Endothelial cell of umbilical vein (primary cell): ENCODE results near the gene WNT9B. TPM values are rescaled to one million over a fixed set of nuclear protein-coding genes. Genes with fewer than 3 reads are reported as not detected.

Experiments
- BruUV-seq: library from RNA; stranded (reverse); fragments of 400-500 nt; replicated peaks from 2 replicates; lab custom pipeline; 2021; lab: Mats Ljungman, UMichigan
- CTCF ChIA-PET: fragments of 300-600, 350-600 bp; sonication (Branson Sonifier 250); formaldehyde crosslinking; loops from one replicate; lab custom pipeline; 2021; ENCODE audit warnings: antibody characterized with exemption, inconsistent platforms; lab: Charles Lee
- POLR2A ChIA-PET: fragments of 300-600, 350-600 bp; sonication (Branson Sonifier 250); formaldehyde crosslinking; loops from one replicate; lab custom pipeline; 2021; ENCODE audit warnings: antibody characterized with exemption, inconsistent platforms; lab: Charles Lee
- DNase-seq: peaks from one replicate; pipeline ENCODE4 v3.0.0-alpha.2; 2011; ENCODE audit warnings: low read depth, low spot score
- FAIRE-seq: peaks from 2 replicates; lab custom pipeline; 2011; peaks lifted over from hg19 to GRCh38; lab: Jason Lieb, UNC
- H2AFZ ChIP-seq: 2 replicates; pipeline ENCODE4 v1.6.0; 2012; ENCODE audit warnings: low read depth, low read length, control low read depth, inconsistent platforms
- H3K27ac ChIP-seq: 2 replicates; pipeline ENCODE4 v1.5.1; 2011; ENCODE audit warnings: low read depth, mild to moderate bottlenecking, control low read depth, low read length, moderate library complexity; ENCODE audit not compliant: insufficient read depth
- H3K27me3 ChIP-seq, 2 experiments: 2 replicates each; pipeline versions ENCODE4 v1.6.0 to v1.6.1; 2011; ENCODE audit warnings: low read length in 2 of 2, mixed read lengths in 1 of 2; ENCODE audit not compliant: control insufficient read depth in 2 of 2, insufficient read depth in 2 of 2
- H3K36me3 ChIP-seq, 2 experiments: 2 replicates in 1 of 2; 3 replicates in 1 of 2; pipeline ENCODE4 v1.5.1; 2011; ENCODE audit warnings: low read length in 2 of 2, mild to moderate bottlenecking in 1 of 2, moderate library complexity in 1 of 2; ENCODE audit not compliant: control insufficient read depth in 2 of 2, insufficient read depth in 2 of 2; ENCODE audit errors: extremely low read depth in 1 of 2
- H3K4me1 ChIP-seq: 3 replicates; pipeline ENCODE4 v1.5.1; 2011; ENCODE audit warnings: mild to moderate bottlenecking, low read length; ENCODE audit not compliant: control insufficient read depth, insufficient read depth; ENCODE audit errors: extremely low read depth
- H3K4me2 ChIP-seq: 2 replicates; pipeline ENCODE4 v1.6.1; 2011; ENCODE audit warnings: low read length, control low read depth, mixed read lengths; ENCODE audit not compliant: insufficient read depth
- H3K4me3 ChIP-seq, 3 experiments: fragments of 200-600 bp in 1 of 3; sonication (generic), shearing (Covaris generic) in 1 of 3; replicated peaks in 1 of 3; 2 replicates each; pipeline ENCODE4 v1.5.1; 2011 to 2016; ENCODE audit warnings: control low read depth in 3 of 3, low read length in 3 of 3, mild to moderate bottlenecking in 2 of 3, inconsistent platforms in 1 of 3, low read depth in 1 of 3, moderate library complexity in 1 of 3; ENCODE audit not compliant: insufficient read depth in 1 of 3
- H3K79me2 ChIP-seq: 2 replicates; pipeline ENCODE4 v1.6.0; 2012; ENCODE audit warnings: low read length, inconsistent platforms; ENCODE audit not compliant: control insufficient read depth, insufficient read depth
- H3K9ac ChIP-seq: replicated peaks from 2 replicates; pipeline ENCODE3; 2011; ENCODE audit warnings: low read length, control low read depth; ENCODE audit not compliant: insufficient read depth; ENCODE audit errors: extremely low read depth
- H3K9me1 ChIP-seq: replicated peaks from 3 replicates; pipeline ENCODE4 v1.6.0; 2011; ENCODE audit warnings: mild to moderate bottlenecking, low read length; ENCODE audit not compliant: control insufficient read depth, insufficient read depth; ENCODE audit errors: extremely low read depth
- H3K9me3 ChIP-seq: replicated peaks from 2 replicates; pipeline ENCODE4 v1.5.1; 2012; ENCODE audit warnings: low read length, inconsistent platforms; ENCODE audit not compliant: control insufficient read depth, insufficient read depth
- H4K20me1 ChIP-seq: replicated peaks from 2 replicates; pipeline ENCODE3; 2011; ENCODE audit warnings: mild to moderate bottlenecking, low read length; ENCODE audit not compliant: control insufficient read depth, insufficient read depth; ENCODE audit errors: extremely low read depth
- CTCF ChIP-seq, 2 donors: IDR thresholded peaks; 1 replicate in 1 of 2; 2 replicates in 1 of 2; pipeline ENCODE4 v1.5.1; 2011; ENCODE audit warnings: low read length in 2 of 2, mild to moderate bottlenecking in 2 of 2, moderate library complexity in 2 of 2, control low read depth in 1 of 2, inconsistent platforms in 1 of 2, low read depth in 1 of 2; ENCODE audit not compliant: insufficient read depth in 1 of 2; ENCODE audit errors: extremely low read depth in 1 of 2
- EZH2 ChIP-seq: IDR thresholded peaks from 2 replicates; pipeline ENCODE4 v1.6.1; 2012; ENCODE audit warnings: borderline replicate concordance, low read depth, mild to moderate bottlenecking, moderate library complexity, low read length, inconsistent platforms; ENCODE audit not compliant: severe bottlenecking
- FOS ChIP-seq: IDR thresholded peaks from 2 replicates; pipeline ENCODE4 v1.6.1; 2011; ENCODE audit warnings: mild to moderate bottlenecking, low read length, moderate library complexity, borderline replicate concordance; ENCODE audit not compliant: insufficient read depth
- GATA2 ChIP-seq: IDR thresholded peaks from 2 replicates; pipeline ENCODE4 v1.7.0; 2011; ENCODE audit warnings: low read depth, mild to moderate bottlenecking, moderate library complexity, mixed read lengths, low read length; ENCODE audit not compliant: insufficient read length, insufficient read depth
- JUN ChIP-seq: IDR thresholded peaks from 2 replicates; pipeline ENCODE4 v1.6.1; 2011; ENCODE audit warnings: borderline replicate concordance, low read depth; ENCODE audit not compliant: insufficient read length, insufficient read depth
- MAX ChIP-seq: IDR thresholded peaks from 2 replicates; pipeline ENCODE4 v1.6.1; 2011; ENCODE audit not compliant: insufficient read depth, insufficient read length
- MYC ChIP-seq: IDR thresholded peaks from one replicate; pipeline ENCODE4 v1.6.1; 2011; ENCODE audit warnings: mild to moderate bottlenecking, low read depth, low read length
- POLR2A ChIP-seq: IDR thresholded peaks from 2 replicates; pipeline ENCODE4 v1.6.1; 2012; ENCODE audit warnings: low read depth, mild to moderate bottlenecking, control low read depth, low read length
- POLR2AphosphoS5 ChIP-seq: IDR thresholded peaks from 2 replicates; pipeline ENCODE4 v1.6.1; 2012; ENCODE audit warnings: low read depth, mild to moderate bottlenecking, control low read depth, low read length, moderate library complexity; ENCODE audit not compliant: insufficient read depth
- dilution Hi-C: fragments of 300-500 bp; cut with MboI; formaldehyde crosslinking; loops from one replicate; pipeline ENCODE4 v1.15.0; 2019; ENCODE audit warnings: low sequenced_read_pairs; ENCODE audit not compliant: extremely low pct_ligation_motif_present
- intact Hi-C: fragments of 100-400 bp; cut with micrococcal nuclease; formaldehyde crosslinking; loops from one replicate; pipeline ENCODE4 v1.10.0; 2022
- polyA plus RNA-seq, 4 experiments: library from polyadenylated mRNA; depleted of rRNA in 3 of 4; stranded (reverse) in 3 of 4; unstranded in 1 of 4; fragments of >200 nt; gene quantifications; 2 replicates each; pipeline versions ENCODE4 v1.2.1 to v1.2.3, GENCODE V29; 2011 to 2012; ENCODE audit warnings: missing spikeins in 1 of 4
- total RNA-seq: library from RNA; stranded (reverse); gene quantifications from 2 replicates; pipeline ENCODE4 v1.2.3, GENCODE V29; 2021

WNT9B gene
- total and polyA plus RNA-seq, 2 donors (not counting 3 experiments of a cell fraction or from before 2014, with no cell fraction given) = not detected

GRCh38 chr17:46916623-46917022 is 65.2 kb downstream of the WNT9B start:
- H3K9ac ChIP-seq = no peak overlapping the region
- H3K79me2 ChIP-seq = no peaks in the 10 kb centered on the region
- FAIRE-seq = no peak
- H3K27ac ChIP-seq = no peak overlapping the region
- TF ChIP-seq EZH2 (no peak), CTCF (IDR thresholded peaks at IDR 0.05; ENCODE audit: extremely low read depth in 1 of 2, insufficient read depth in 1 of 2, low read depth in 1 of 2, low read length in 2 of 2) (no peak), GATA2 (no peak), POLR2A (no peak), MYC (no peak), POLR2AphosphoS5 (no peak), FOS (no peak), MAX (no peak), JUN (no peak)
- H2AFZ ChIP-seq = no peak overlapping the region
- no peaks in the 10 kb centered on the region for H4K20me1 ChIP-seq
- no peak overlapping the region for H3K4me2 ChIP-seq
- DNase-seq = no peak
- POLR2A ChIA-PET = no interaction called here
- H3K36me3 ChIP-seq = no peaks in the 10 kb centered on the region
- dilution Hi-C loops (no loop called here), intact Hi-C loops (no loop called here)
- BruUV-seq = no TSS peak
- no peaks in the 10 kb centered on the region for H3K27me3 ChIP-seq
- no peaks in the 10 kb centered on the region for H3K9me1 ChIP-seq
- CTCF ChIA-PET = no interaction called here
- H3K4me1 ChIP-seq = no peaks in the 10 kb centered on the region
- no peak overlapping the region for H3K4me3 ChIP-seq
- H3K9me3 ChIP-seq = no peaks in the 10 kb centered on the region
